Activated T-cell treated with anti-CD3 and anti-CD28 coated beads, Interleukin-2, amount 50 U/mL, for 72 hours (primary cell): ENCODE results near the gene ALDH3A1. TPM values are rescaled to one million over a fixed set of nuclear protein-coding genes. Genes with fewer than 3 reads are reported as not detected.

Source experiments
- ATAC-seq, 2 donors: fragments of 150-1000 bp; cut with Tn5 transposase; replicated peaks in 1 of 2; 2 replicates each; pipeline ENCODE4 v1.10.0; 2021; ENCODE audit warnings: moderate library complexity in 2 of 2, mild to moderate bottlenecking in 1 of 2
- DNase-seq, 2 donors: peaks; one replicate each; pipeline ENCODE4 v3.0.0; 2021 to 2022; ENCODE audit warnings: mixed read lengths in 1 of 2
- H3K27ac Mint-ChIP-seq: one replicate; pipeline ENCODE4 v1.8.0; 2022; ENCODE audit warnings: mild to moderate bottlenecking, moderate library complexity, mixed read lengths
- H3K27me3 Mint-ChIP-seq: one replicate; pipeline ENCODE4 v1.8.0; 2022; ENCODE audit warnings: low read depth, mixed read lengths
- H3K36me3 Mint-ChIP-seq, 2 donors: one replicate each; pipeline ENCODE4 v1.8.0; 2022; ENCODE audit warnings: mixed read lengths in 2 of 2, mild to moderate bottlenecking in 1 of 2; ENCODE audit not compliant: insufficient read depth in 2 of 2
- H3K4me1 Mint-ChIP-seq: one replicate; pipeline ENCODE4 v1.8.0; 2022; ENCODE audit warnings: low read depth, mixed read lengths
- H3K4me3 Mint-ChIP-seq, 2 donors: one replicate each; pipeline ENCODE4 v1.8.0; 2022; ENCODE audit warnings: mild to moderate bottlenecking in 2 of 2, mixed read lengths in 2 of 2, moderate library complexity in 2 of 2
- H3K9me3 Mint-ChIP-seq, 2 donors: one replicate each; pipeline ENCODE4 v1.8.0; 2022; ENCODE audit warnings: mixed read lengths in 2 of 2
- total RNA-seq, 2 donors: library from RNA; stranded (reverse); gene quantifications; one replicate each; pipeline ENCODE4 v1.2.3, GENCODE V29; 2022

The ALDH3A1 gene
- total RNA-seq, 2 donors from 2014 or later: 0.34 TPM; not detected in 1

DNA sequence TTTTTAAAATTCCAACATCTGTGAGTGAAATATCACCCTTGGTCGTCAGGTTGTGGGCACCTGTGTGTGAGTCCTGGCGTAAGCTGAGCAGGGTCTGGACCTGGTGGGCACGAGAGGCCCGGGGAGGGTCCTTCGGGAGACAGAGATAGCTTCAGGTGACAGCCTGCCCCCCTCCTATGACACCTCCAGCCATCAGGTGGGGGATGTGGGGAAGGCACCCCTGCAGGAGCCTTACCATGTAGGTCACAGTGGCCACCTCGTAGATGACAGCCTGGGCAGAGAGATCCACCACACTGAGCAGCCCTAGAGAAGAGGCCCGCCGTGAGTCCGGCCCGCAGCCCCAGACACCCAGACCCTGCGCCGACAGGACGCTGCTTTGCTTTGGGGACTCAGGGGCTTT lies 42.9 kb downstream of the ALDH3A1 start:
- H3K4me3 Mint-ChIP-seq: no peak overlapping the region
- H3K27ac Mint-ChIP-seq: no peak overlapping the region
- no peaks in the 10 kb centered on the region for H3K9me3 Mint-ChIP-seq
- ATAC-seq: no peak
- H3K36me3 Mint-ChIP-seq: no peaks in the 10 kb centered on the region
- H3K27me3 Mint-ChIP-seq: no peaks in the 10 kb centered on the region
- H3K4me1 Mint-ChIP-seq: no peaks in the 10 kb centered on the region
- no peak for DNase-seq

DNA sequence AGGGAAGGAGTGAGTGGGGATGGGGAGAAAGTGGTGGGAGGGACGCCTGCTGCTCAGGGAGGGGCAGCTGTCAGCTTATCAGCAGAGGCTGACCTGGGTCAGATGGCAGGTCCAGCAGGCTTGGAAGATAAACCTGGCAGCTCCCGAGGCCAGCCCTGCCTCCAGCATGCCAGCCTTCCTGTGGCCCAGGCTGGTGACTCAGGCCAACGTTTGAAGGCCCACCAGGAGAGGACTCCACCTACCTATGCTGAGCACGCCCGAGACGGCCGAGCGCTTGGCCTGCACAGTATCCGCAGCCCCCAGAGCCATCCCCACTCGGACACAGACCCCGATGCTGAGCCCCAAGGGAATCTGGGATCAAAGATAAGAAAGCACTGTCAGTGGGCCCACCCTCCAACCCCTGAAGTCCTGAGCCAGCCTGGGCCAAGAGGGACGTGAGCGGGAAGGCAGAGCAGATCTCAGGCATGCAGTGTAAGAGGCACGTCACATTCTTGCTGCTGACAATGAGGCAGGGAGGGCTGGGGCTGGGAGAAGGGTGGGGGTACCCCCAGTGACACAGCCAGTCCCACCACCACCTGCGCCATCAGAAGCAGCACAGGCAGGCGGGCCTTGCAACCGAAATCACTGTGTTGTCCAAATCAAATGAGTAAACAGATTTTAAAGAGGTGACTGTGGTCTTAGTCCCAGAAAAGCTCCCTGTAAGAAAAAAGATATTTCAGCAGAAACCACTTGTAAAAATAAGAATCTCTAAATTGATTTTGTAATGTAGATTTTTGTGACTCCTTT lies 44.1 kb downstream of the ALDH3A1 start:
- Mint-ChIP-seq H3K36me3 (no peaks in the 10 kb centered on the region), H3K27ac (no peak overlapping the region), H3K9me3 (no peaks in the 10 kb centered on the region), H3K4me1 (no peaks in the 10 kb centered on the region), H3K4me3 (no peak overlapping the region), H3K27me3 (no peaks in the 10 kb centered on the region)
- DNase-seq (no peak), ATAC-seq (no peak)

DNA sequence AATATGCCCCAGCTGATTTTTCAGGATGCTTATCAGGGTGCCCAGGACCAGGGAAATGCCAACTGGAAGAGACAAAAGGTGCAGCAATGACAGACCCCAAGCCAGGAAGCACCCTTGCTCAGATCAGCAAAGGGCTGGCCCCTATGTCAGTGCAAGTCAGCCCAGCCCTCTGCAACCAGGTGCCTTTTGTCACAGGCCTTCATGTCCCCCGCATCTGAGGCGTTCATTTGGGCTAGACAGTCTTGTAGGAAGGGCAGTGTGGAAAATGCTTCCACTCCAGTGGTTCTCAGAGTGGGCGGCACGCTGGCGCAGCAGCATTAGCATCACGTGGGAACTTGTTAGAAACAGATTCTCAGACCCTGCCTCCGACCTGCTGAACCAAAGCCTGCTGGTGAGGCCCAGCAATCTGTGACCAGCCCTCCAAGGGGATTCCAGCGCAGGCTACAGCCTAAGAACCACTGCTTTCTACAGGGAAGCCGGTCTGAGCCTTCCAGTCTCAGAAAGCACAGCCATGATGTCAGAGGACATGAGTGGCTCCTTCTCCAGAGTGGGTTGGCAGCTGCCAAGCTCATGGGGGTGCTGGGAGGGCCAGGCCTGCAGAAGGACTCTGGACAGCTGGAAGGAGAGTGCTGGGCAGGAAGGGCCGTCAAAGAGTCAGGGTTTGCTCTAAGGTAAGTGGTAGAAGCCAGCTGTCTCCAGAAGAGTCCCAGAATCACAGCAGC lies 44.8 kb downstream of the ALDH3A1 start:
- no peak for ATAC-seq
- Mint-ChIP-seq H3K9me3 (no peaks in the 10 kb centered on the region), H3K4me3 (no peak overlapping the region), H3K36me3 (no peaks in the 10 kb centered on the region), H3K27ac (no peak overlapping the region), H3K4me1 (no peaks in the 10 kb centered on the region), H3K27me3 (no peaks in the 10 kb centered on the region)
- DNase-seq: no peak

DNA sequence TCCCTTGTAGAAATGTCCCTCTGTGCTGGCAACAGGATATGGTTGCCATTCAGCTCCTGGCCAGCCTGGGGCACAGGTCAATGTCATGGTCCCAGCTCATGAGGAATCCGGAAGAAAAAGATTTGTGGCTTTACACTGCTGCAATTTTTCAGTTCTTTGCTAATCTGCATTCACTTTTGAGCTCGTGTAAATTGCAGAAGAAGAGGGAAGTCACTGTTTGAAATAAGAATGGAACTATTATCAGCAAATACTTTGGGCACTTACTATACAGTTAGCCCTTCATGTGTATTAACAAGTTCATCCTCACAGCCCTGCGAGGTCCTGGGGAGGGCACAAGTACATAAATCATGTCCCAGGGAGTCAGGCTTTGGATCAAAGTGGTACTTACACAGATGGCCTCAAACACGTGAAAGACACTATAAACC lies 45.9 kb downstream of the ALDH3A1 start:
- ATAC-seq (no peak), DNase-seq (no peak)
- Mint-ChIP-seq H3K27me3 (no peaks in the 10 kb centered on the region), H3K4me1 (no peaks in the 10 kb centered on the region), H3K4me3 (no peak overlapping the region), H3K36me3 (no peaks in the 10 kb centered on the region), H3K9me3 (no peaks in the 10 kb centered on the region), H3K27ac (no peak overlapping the region)

Other genes with a start within 250 kb of the ALDH3A1 start
- 1 to 10 TPM in 1 of 2 donors, under 1 TPM in 1; 0.65 to 1.5 TPM for gene SLC47A1, start 214.4 kb downstream of the ALDH3A1 start, total RNA-seq
- 10 to 100 TPM; 19.7 to 25.1 TPM for gene ALDH3A2, start 99.5 kb downstream of the ALDH3A1 start, total RNA-seq
- gene SLC47A2, start 31.7 kb downstream of the ALDH3A1 start, total RNA-seq: not detected
- 10 to 100 TPM; 13.9 to 14.5 TPM for gene ULK2, start 119.6 kb upstream of the ALDH3A1 start, total RNA-seq
- 10 to 100 TPM; 31.3 to 34.9 TPM for gene AKAP10, start 229.5 kb upstream of the ALDH3A1 start, total RNA-seq